Smooth muscle cell (in vitro differentiated cells): ENCODE data around the gene SEL1L2. TPM values are rescaled to one million over a fixed set of nuclear protein-coding genes. Genes with fewer than 3 reads are reported as not detected.

ENCODE experiments used
- DNase-seq: peaks from one replicate; lab custom pipeline; 2025; ENCODE audit not compliant: unreplicated experiment; lab: John Stamatoyannopoulos, UW
- H2AFZ ChIP-seq: fragments of 200-600 bp; sonication (generic); 2 replicates; pipeline ENCODE4 v1.6.0; 2016; ENCODE audit warnings: antibody characterized with exemption, low read depth, mild to moderate bottlenecking
- H3F3A ChIP-seq: fragments of 200-600 bp; sonication (generic); 2 replicates; pipeline ENCODE4 v1.6.0; 2017; ENCODE audit warnings: antibody characterized with exemption, low read depth
- H3K27ac ChIP-seq: fragments of 200-600 bp; sonication (generic); 2 replicates; pipeline ENCODE4 v1.5.1; 2016; ENCODE audit warnings: low read depth, mild to moderate bottlenecking
- H3K27me3 ChIP-seq: fragments of 200-600 bp; sonication (generic); 2 replicates; pipeline ENCODE4 v1.6.1; 2016; ENCODE audit warnings: low read depth, mild to moderate bottlenecking
- H3K36me3 ChIP-seq: fragments of 200-600 bp; sonication (generic); 2 replicates; pipeline ENCODE4 v1.5.1; 2016; ENCODE audit warnings: low read depth
- H3K4me1 ChIP-seq: fragments of 200-600 bp; sonication (generic); 2 replicates; pipeline ENCODE4 v1.5.1; 2016; ENCODE audit warnings: low read depth
- H3K4me2 ChIP-seq: fragments of 200-600 bp; sonication (generic); 2 replicates; pipeline ENCODE4 v1.6.0; 2016; ENCODE audit warnings: mild to moderate bottlenecking
- H3K4me3 ChIP-seq: fragments of 200-600 bp; sonication (generic); 2 replicates; pipeline ENCODE4 v1.5.1; 2016; ENCODE audit warnings: mild to moderate bottlenecking
- H3K79me2 ChIP-seq: fragments of 200-600 bp; sonication (generic); 2 replicates; pipeline ENCODE4 v1.6.0; 2016; ENCODE audit warnings: low read depth, mild to moderate bottlenecking
- H3K9ac ChIP-seq: fragments of 200-600 bp; sonication (generic); 2 replicates; pipeline ENCODE4 v1.6.0; 2016; ENCODE audit warnings: low read depth
- H3K9me3 ChIP-seq: fragments of 200-600 bp; sonication (generic); replicated peaks from 2 replicates; pipeline ENCODE4 v1.5.1; 2016; ENCODE audit warnings: low read depth
- H4K20me1 ChIP-seq: fragments of 200-600 bp; sonication (generic); 2 replicates; pipeline ENCODE4 v1.6.0; 2016; ENCODE audit warnings: low read depth
- CTCF ChIP-seq: fragments of 200-600 bp; sonication (generic); IDR thresholded peaks from 2 replicates; pipeline ENCODE4 v1.5.1; 2017; ENCODE audit warnings: borderline replicate concordance, mild to moderate bottlenecking, antibody characterized with exemption; ENCODE audit not compliant: insufficient read depth, poor library complexity, severe bottlenecking
- WGBS: methylation state at CpG from one replicate; pipeline ENCODE4 v1.1.7; 2016; ENCODE audit warnings: low lambda C conversion rate; 5-methylcytosine and 5-hydroxymethylcytosine counted together
- polyA plus RNA-seq: library from polyadenylated mRNA; unstranded; fragments of >200 nt; fragmentation: Nextera tagmentation; extraction: Ambion mirVana; gene quantifications from 2 replicates; pipeline ENCODE4 v1.2.1, GENCODE V29; 2016
- total RNA-seq: library from RNA; depleted of rRNA; stranded (reverse); fragments of >200 nt; gene quantifications from 2 replicates; pipeline ENCODE4 v1.2.3, GENCODE V29; 2014

The SEL1L2 gene
- total and polyA plus RNA-seq, 2 experiments from 2014 or later, result not detected

- Histone ChIP-seq H3K27me3 (no peaks in the 10 kb centered on the region), H3F3A (no peaks in the 10 kb centered on the region), H4K20me1 (no peaks in the 10 kb centered on the region), H3K4me3 (no peak overlapping the region), H3K4me1 (no peaks in the 10 kb centered on the region), H3K79me2 (no peaks in the 10 kb centered on the region), H3K27ac (no peak overlapping the region), H3K9ac (no peak overlapping the region), H2AFZ (no peak overlapping the region), H3K4me2 (no peak overlapping the region), H3K36me3 (no peaks in the 10 kb centered on the region), H3K9me3 (no peaks in the 10 kb centered on the region)
- 87% methylated on average over 6 of the region's 6 CpGs for WGBS
- no peak for DNase-seq
- no peak for TF ChIP-seq CTCF
Measured at GRCh38 chr20:13884803-13885202, 105.6 kb downstream of the SEL1L2 start.

- no peaks in the 10 kb centered on the region for H3K4me1 ChIP-seq
- TF ChIP-seq CTCF, result no peak
- no peak overlapping the region for H3K9ac ChIP-seq
- no peaks in the 10 kb centered on the region for H4K20me1 ChIP-seq
- WGBS, result 75% methylated on average over 1 of the region's 1 CpG
- H3K27ac ChIP-seq, result no peak overlapping the region
- H3K36me3 ChIP-seq, result no peaks in the 10 kb centered on the region
- H3K4me3 ChIP-seq, result no peak overlapping the region
- H3K27me3 ChIP-seq, result no peaks in the 10 kb centered on the region
- no peaks in the 10 kb centered on the region for H3F3A ChIP-seq
- H3K4me2 ChIP-seq, result no peak overlapping the region
- H2AFZ ChIP-seq, result no peak overlapping the region
- no peak for DNase-seq
- no peaks in the 10 kb centered on the region for H3K9me3 ChIP-seq
- no peaks in the 10 kb centered on the region for H3K79me2 ChIP-seq
Measured at GRCh38 chr20:13883425-13883824, 107.0 kb downstream of the SEL1L2 start.

- H3K79me2 ChIP-seq, result no peaks in the 10 kb centered on the region
- peaks cover 4% of the 10 kb centered on the region for H3K4me1 ChIP-seq
- H3K9ac ChIP-seq, result no peak overlapping the region
- H3F3A ChIP-seq, result no peaks in the 10 kb centered on the region
- no peak for TF ChIP-seq CTCF
- no peaks in the 10 kb centered on the region for H3K27me3 ChIP-seq
- no peaks in the 10 kb centered on the region for H3K36me3 ChIP-seq
- no peak overlapping the region for H3K4me3 ChIP-seq
- no peak for DNase-seq
- H3K4me2 ChIP-seq, result no peak overlapping the region
- H3K27ac ChIP-seq, result no peak overlapping the region
- no peaks in the 10 kb centered on the region for H3K9me3 ChIP-seq
- no peak overlapping the region for H2AFZ ChIP-seq
- WGBS, result 89% methylated on average over 2 of the region's 2 CpGs
- no peaks in the 10 kb centered on the region for H4K20me1 ChIP-seq
Measured at GRCh38 chr20:13878566-13878965, 111.8 kb downstream of the SEL1L2 start.

GRCh38 chr20:13877793-13878192 lies 112.6 kb downstream of the SEL1L2 start:
- no peak for TF ChIP-seq CTCF

More at GRCh38 chr20:13877793-13878192, 112.6 kb downstream of the SEL1L2 start:
- Histone ChIP-seq H3K27me3 (no peaks in the 10 kb centered on the region), H3K4me3 (no peak overlapping the region), H3K79me2 (no peaks in the 10 kb centered on the region), H3K9ac (no peak overlapping the region), H3F3A (no peaks in the 10 kb centered on the region), H3K27ac (no peak overlapping the region), H4K20me1 (no peaks in the 10 kb centered on the region), H3K36me3 (no peaks in the 10 kb centered on the region), H3K9me3 (no peaks in the 10 kb centered on the region), H3K4me1 (peaks cover 4% of the 10 kb centered on the region), H2AFZ (peak overlapping the region; percentile 38), H3K4me2 (no peak overlapping the region)
- WGBS, result 31% methylated on average over 4 of the region's 4 CpGs
- DNase-seq, result no peak
